RWPE2 (cell line): ENCODE data around the gene COX15.

ENCODE experiments used
- ATAC-seq: fragments of 200-7000 bp; cut with Tn5 transposase; 3 replicates; pipeline ENCODE4 v1.9.1; 2021; ENCODE audit warnings: low read depth
- DNase-seq: peaks from one replicate; pipeline ENCODE4 v3.0.0-alpha.2; 2020; ENCODE audit warnings: low spot score
- H3K27ac ChIP-seq: fragments of 450-650 bp; 2 replicates; pipeline ENCODE4 v1.5.1; 2017; ENCODE audit warnings: mild to moderate bottlenecking; ENCODE audit not compliant: poor library complexity, severe bottlenecking
- H3K27me3 ChIP-seq: fragments of 250-450 bp; sonication (Bioruptor Pico); 2 replicates; pipeline ENCODE4 v1.5.1; 2021; ENCODE audit warnings: mild to moderate bottlenecking, moderate library complexity; ENCODE audit not compliant: insufficient read depth, poor library complexity, severe bottlenecking
- H3K36me3 ChIP-seq: fragments of 250-450 bp; sonication (Bioruptor Pico); 2 replicates; pipeline ENCODE4 v1.5.1; 2020; ENCODE audit warnings: low read depth, mild to moderate bottlenecking, moderate library complexity
- H3K4me1 ChIP-seq: fragments of 250-450 bp; sonication (Bioruptor Pico); 2 replicates; pipeline ENCODE4 v1.5.1; 2021; ENCODE audit warnings: mild to moderate bottlenecking, moderate library complexity; ENCODE audit not compliant: insufficient read depth, poor library complexity, severe bottlenecking
- H3K4me3 ChIP-seq: fragments of 250-450 bp; sonication (Bioruptor Pico); 2 replicates; pipeline ENCODE4 v1.5.1; 2021; ENCODE audit warnings: mild to moderate bottlenecking, moderate library complexity; ENCODE audit not compliant: severe bottlenecking
- H3K9me3 ChIP-seq: fragments of 250-450 bp; sonication (Bioruptor Pico); 2 replicates; pipeline ENCODE4 v1.5.1; 2021; ENCODE audit warnings: mild to moderate bottlenecking, moderate library complexity; ENCODE audit not compliant: severe bottlenecking
- CTCF ChIP-seq: fragments of 450-650 bp; IDR thresholded peaks from one replicate; pipeline ENCODE4 v1.5.1; 2017; ENCODE audit warnings: mild to moderate bottlenecking, moderate library complexity; ENCODE audit not compliant: poor library complexity, severe bottlenecking

COX15 gene

GRCh38 chr10:99765672-99766301 lies 33.9 kb upstream of the COX15 start:
- H3K27me3 ChIP-seq = no peaks in the 10 kb centered on the region
- H3K36me3 ChIP-seq = no peaks in the 10 kb centered on the region
- TF ChIP-seq CTCF = no peak
- no peak overlapping the region for H3K4me3 ChIP-seq
- no peak overlapping the region for H3K27ac ChIP-seq
- H3K9me3 ChIP-seq = no peaks in the 10 kb centered on the region
- H3K4me1 ChIP-seq = no peaks in the 10 kb centered on the region
- DNase-seq (no peak), ATAC-seq (no peak)

DNA sequence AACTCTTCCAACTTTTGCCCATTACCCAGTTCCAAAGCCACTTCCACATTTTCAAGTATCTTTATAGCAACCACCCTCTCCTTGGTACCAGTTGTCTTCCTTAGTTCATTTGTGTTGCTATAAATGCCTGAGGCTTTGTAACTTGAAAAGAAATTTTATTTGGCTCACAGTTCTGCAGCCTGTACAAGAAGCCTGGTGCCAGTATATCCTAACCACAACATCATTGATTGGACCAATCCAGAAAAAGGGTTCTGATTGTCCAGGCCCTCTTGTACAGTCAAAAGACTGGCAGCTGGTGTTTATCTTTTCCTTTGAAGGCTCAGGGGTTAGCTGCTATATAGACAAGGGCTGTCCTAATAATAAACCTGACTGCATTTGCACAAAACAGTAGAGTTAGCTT lies 29.4 kb upstream of the COX15 start:
- no peak overlapping the region for H3K27ac ChIP-seq
- H3K27me3 ChIP-seq = no peaks in the 10 kb centered on the region
- H3K36me3 ChIP-seq = peaks cover 35% of the 10 kb centered on the region
- no peak for DNase-seq
- TF ChIP-seq CTCF = no peak
- ATAC-seq = no peak
- peaks cover 4% of the 10 kb centered on the region for H3K4me1 ChIP-seq
- H3K9me3 ChIP-seq = no peaks in the 10 kb centered on the region
- no peak overlapping the region for H3K4me3 ChIP-seq

- ATAC-seq (peak; percentile 61), DNase-seq (no peak)
- H3K27me3 ChIP-seq = no peaks in the 10 kb centered on the region
- H3K27ac ChIP-seq = no peak overlapping the region
- H3K36me3 ChIP-seq = peaks cover 46% of the 10 kb centered on the region
- H3K4me1 ChIP-seq = peaks cover 4% of the 10 kb centered on the region
- no peak for TF ChIP-seq CTCF
- H3K4me3 ChIP-seq = no peak overlapping the region
- H3K9me3 ChIP-seq = no peaks in the 10 kb centered on the region
These were observed 28.4 kb upstream of the COX15 start for GRCh38 chr10:99760321-99760720.

- H3K36me3 ChIP-seq = peaks cover 66% of the 10 kb centered on the region
- H3K27me3 ChIP-seq = no peaks in the 10 kb centered on the region
- TF ChIP-seq CTCF = no peak
- DNase-seq = no peak
- H3K27ac ChIP-seq = peak overlapping the region; percentile 7
- peaks cover 4% of the 10 kb centered on the region for H3K4me1 ChIP-seq
- H3K4me3 ChIP-seq = no peak overlapping the region
- H3K9me3 ChIP-seq = no peaks in the 10 kb centered on the region
- ATAC-seq = no peak
These were observed 26.4 kb upstream of the COX15 start for GRCh38 chr10:99758211-99758891.

DNA sequence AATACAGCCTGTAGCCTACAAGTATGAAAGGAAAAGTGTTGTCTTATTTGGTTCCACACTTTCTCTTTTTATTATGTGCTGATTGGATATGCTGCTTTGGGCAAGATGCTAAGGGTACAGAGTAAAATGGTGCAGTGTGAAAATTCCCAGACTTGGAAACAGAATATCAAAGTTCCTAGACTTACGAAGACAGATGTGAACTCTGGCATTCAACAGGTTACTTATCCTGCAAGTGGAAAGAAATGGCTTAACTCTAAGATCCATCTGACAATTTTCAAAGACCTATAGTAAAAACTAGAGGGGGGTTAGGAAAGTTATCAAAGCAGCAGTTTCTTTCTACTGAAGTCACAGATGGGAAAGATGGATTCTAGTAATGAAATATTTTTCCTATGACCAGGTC lies 24.2 kb upstream of the COX15 start:
- no peak overlapping the region for H3K27ac ChIP-seq
- no peaks in the 10 kb centered on the region for H3K27me3 ChIP-seq
- H3K4me1 ChIP-seq = peaks cover 4% of the 10 kb centered on the region
- DNase-seq = no peak
- H3K4me3 ChIP-seq = no peak overlapping the region
- no peaks in the 10 kb centered on the region for H3K9me3 ChIP-seq
- H3K36me3 ChIP-seq = peaks cover 84% of the 10 kb centered on the region
- no peak for TF ChIP-seq CTCF
- ATAC-seq = no peak
